Activated CD8-positive, alpha-beta memory T cell treated with anti-CD3 and anti-CD28 coated beads for 48 hours (primary cell): ENCODE results near the gene IQCC.

Experiments used
- DNase-seq, 3 experiments: peaks; one replicate each; pipeline ENCODE4 v3.0.0-alpha.2; 2020; ENCODE audit warnings: low read depth in 2 of 3, low spot score in 2 of 3

IQCC gene

GRCh38 chr1:32255072-32256071, 49.9 kb downstream of the IQCC start:
- no peak for DNase-seq

DNA sequence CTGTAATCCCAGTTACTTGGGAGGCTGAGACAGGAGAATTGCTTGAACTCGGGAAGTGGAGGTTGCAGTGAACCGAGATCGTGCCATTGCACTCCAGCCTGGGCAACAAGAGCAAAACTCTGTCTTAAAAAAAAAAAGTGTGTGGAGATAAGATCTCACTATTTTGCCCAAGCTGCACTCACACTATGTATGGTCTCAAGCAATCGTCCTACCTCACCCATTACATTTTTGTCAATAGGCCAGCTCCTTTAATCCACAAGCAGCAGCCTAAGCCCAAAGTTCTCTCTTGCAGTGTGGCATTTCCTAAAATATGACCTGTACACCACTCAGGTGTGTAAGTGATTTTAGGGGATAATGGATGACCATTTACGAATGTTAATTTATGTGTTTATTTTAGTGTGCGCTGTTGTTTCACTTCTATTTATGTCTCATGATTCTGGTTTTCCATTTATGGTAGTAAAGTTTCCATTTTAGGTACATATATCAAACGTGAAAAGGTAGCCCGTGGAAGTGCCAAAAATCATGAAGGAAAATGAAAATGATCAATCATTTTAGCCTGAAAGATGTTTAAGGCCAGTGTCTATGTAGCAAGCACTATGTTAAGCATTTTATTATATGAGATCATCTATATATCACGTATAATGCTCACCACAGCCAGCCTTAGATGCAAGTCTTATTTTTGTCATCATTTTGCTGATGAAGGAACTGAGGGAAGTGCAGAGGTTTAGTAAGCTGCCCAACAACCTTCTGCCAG, 51.2 kb downstream of the IQCC start:
- no peak for DNase-seq

- no peak for DNase-seq
These were observed 51.7 kb downstream of the IQCC start for GRCh38 chr1:32257227-32257508.
